AG04449 (cell line): ENCODE results near the gene PRAME.

Experiments used
- CTCF ChIA-PET: fragments of 350-600 bp; formaldehyde crosslinking; extraction: SDS; loops from one replicate; lab custom pipeline; 2021; ENCODE audit warnings: antibody characterized with exemption; lab: Yijun Ruan, JAX
- POLR2A ChIA-PET: fragments of 400-600, 350-600 bp; formaldehyde crosslinking; extraction: SDS; loops from one replicate; lab custom pipeline; 2020; ENCODE audit warnings: antibody characterized with exemption, inconsistent platforms; lab: Yijun Ruan, JAX
- DNase-seq: peaks from one replicate; pipeline ENCODE4 v3.0.0-alpha.2; 2010; ENCODE audit warnings: low read depth, low spot score
- H3K4me3 ChIP-seq: 2 replicates; pipeline ENCODE4 v1.5.1; 2011; ENCODE audit warnings: low read depth, mild to moderate bottlenecking, control low read depth, low read length
- CTCF ChIP-seq: IDR thresholded peaks from one replicate; pipeline ENCODE4 v1.5.1; 2011; ENCODE audit warnings: mild to moderate bottlenecking, moderate library complexity, low read length, control low read depth, inconsistent platforms; ENCODE audit not compliant: insufficient read depth; ENCODE audit errors: missing control alignments

Gene PRAME

GRCh38 chr22:22574361-22574760, 15.3 kb upstream of the PRAME start:
- TF ChIP-seq CTCF: no peak
- ChIA-PET CTCF (interaction anchor here (6.4 kb wide), 1 partner anchor 13 kb away, joined by 80 read pairs; no protein-coding TSS in a partner anchor), POLR2A (no interaction called here)
- no peak for DNase-seq
- no peak overlapping the region for H3K4me3 ChIP-seq

GRCh38 chr22:22573047-22573889, 14.2 kb upstream of the PRAME start:
- no peak for DNase-seq
- ChIA-PET POLR2A (no interaction called here), CTCF (interaction anchor here (6.4 kb wide), 1 partner anchor 14 kb away, joined by 80 read pairs; no protein-coding TSS in a partner anchor)
- no peak overlapping the region for H3K4me3 ChIP-seq
- no peak for TF ChIP-seq CTCF

GRCh38 chr22:22571862-22572261, 12.8 kb upstream of the PRAME start:
- ChIA-PET CTCF (interaction anchor here (1.3 kb wide), 1 partner anchor 16 kb away, joined by 7 read pairs; no protein-coding TSS in a partner anchor), POLR2A (no interaction called here)
- no peak for TF ChIP-seq CTCF
- no peak for DNase-seq
- no peak overlapping the region for H3K4me3 ChIP-seq

GRCh38 chr22:22571429-22571828, 12.4 kb upstream of the PRAME start:
- H3K4me3 ChIP-seq: no peak overlapping the region
- ChIA-PET POLR2A (no interaction called here), CTCF (interaction anchor here (1.3 kb wide), 1 partner anchor 17 kb away, joined by 7 read pairs; no protein-coding TSS in a partner anchor)
- DNase-seq: no peak
- TF ChIP-seq CTCF: no peak

DNA sequence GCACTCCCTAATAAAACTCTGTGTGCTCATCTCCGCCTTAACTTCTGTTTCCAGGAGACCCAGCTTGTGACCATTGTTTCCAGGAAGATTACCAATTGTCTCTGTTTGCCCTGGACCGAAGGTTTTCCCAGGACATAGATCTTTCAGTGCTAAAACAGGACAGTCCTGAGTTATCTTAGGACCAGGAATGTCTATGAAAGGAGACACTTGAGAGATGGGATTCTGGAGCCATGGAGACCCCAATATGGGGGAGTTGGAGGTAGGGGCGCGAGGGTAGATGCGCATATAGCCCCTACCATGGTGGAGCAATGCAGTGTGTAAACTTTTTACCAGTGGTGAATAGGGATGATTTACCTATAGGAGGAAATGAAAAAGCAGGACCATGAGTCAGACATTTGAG, 10.2 kb upstream of the PRAME start:
- ChIA-PET POLR2A (no interaction called here), CTCF (interaction anchor here (1.1 kb wide), 1 partner anchor 22 kb away, joined by 3 read pairs; no protein-coding TSS in a partner anchor)
- no peak for DNase-seq
- no peak overlapping the region for H3K4me3 ChIP-seq
- no peak for TF ChIP-seq CTCF

GRCh38 chr22:22565981-22566380, 6.9 kb upstream of the PRAME start:
- POLR2A ChIA-PET: no interaction called here
- no peak for DNase-seq

More at GRCh38 chr22:22565981-22566380, 6.9 kb upstream of the PRAME start:
- CTCF ChIA-PET: interaction anchor here (3.8 kb wide), 1 partner anchor 11 kb away, joined by 25 read pairs; no protein-coding TSS in a partner anchor
- no peak overlapping the region for H3K4me3 ChIP-seq
- TF ChIP-seq CTCF: no peak
